Stimulated activated CD4-positive, alpha-beta T cell treated with anti-CD3 and anti-CD28 coated beads, TNF-alpha, amount 100 ng/mL, for 1 hour (primary cell): ENCODE results near the gene HYOU1.
"Not testable (repeated sequence)": the region's sequence is repeated elsewhere in the genome, so short reads cannot be mapped to it uniquely, and the experiment has no call there.

ENCODE experiments used
- DNase-seq, 3 donors: peaks; one replicate each; pipeline ENCODE4 v3.0.0-alpha.2; 2020; ENCODE audit warnings: low read depth in 3 of 3, low spot score in 1 of 3

Gene HYOU1

DNA sequence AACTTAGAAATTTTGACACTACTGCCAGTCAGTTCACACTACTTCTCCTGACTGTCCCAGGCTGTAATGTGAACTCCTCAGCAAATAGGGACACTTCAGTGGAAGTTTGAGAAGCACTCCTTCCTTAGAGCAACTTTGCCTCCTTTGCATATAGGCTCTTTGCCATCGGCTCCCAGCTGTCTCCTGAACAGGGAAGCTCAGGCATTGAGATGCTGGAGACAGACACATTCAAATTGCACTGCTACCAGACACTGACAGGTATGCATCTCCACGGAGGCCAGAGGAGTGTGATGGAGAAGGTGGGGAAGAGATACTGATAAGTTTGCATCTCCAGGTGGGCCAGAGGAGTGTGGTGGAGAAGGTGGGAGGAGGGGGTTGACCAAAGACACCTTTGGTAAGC is 37.0 kb downstream of the HYOU1 start:
- DNase-seq: no peak

DNA sequence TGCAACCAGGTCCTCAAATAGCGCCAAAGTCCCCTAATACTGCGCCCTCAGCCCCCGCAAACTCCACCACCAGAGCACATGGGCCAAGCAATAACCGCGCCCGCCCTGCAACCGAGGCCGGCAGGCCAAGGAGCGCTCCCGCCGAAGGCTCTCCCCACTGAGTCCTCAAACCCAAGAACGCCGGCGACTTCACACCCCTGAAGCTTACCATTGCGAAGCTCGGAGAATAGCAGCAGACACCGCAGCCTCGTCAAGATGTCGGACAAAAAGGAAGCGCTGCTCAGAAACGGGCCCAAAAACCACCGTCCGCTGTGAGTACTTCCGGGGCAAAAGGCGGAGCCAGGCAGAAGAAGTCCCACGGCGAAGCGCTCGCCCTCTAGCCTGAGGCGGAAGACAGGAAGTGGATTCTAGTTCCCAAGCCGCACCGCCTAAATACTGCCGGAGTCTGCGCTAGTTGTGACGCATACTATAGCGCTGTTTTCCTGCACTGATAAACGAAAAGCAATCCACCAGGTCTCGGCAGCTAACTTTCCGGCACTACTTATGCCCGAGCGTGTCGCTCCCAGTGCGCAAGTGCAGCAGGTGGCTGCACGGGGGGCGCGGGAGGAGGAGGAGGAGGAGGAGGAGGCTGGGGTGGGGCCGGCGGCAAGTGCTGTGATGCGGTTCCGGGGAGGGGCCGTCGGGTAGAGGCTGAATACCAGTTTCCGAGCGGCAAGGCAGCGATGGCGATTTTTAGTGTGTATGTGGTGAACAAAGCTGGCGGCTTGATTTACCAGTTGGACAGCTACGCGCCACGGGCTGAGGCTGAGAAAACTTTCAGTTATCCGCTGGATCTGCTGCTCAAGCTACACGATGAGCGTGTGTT is 38.7 kb downstream of the HYOU1 start, which contains the start of the genes RPS25 and TRAPPC4:
TSS of gene RPS25 (minus strand) at position 270 of the 865 bp plus-strand sequence. CDS start at position 211, 59 bp downstream.
TSS of gene TRAPPC4 (plus strand) at position 693 of the 865 bp plus-strand sequence. CDS start at position 723, 30 bp downstream.
- peak; percentile 86 to 87 (median 87) for DNase-seq

DNA sequence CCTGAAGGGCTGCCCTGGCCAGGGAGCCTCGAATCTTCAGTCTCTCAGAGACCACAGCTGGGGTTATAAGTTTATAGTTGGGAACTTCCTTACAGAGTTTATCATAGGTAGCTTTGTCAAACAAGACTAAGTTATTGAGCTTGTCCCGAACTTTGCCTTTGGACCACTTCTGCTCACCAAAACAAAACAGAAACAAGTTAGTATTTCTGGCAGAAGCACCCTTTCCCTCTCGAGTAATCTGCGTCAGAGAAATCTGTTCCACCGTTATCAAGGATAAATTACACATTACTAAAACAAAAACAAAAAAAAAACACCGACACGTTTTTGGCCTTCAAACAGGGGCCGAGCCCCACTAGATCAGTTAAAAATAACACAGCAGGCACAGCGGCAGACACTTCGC is 39.6 kb downstream of the HYOU1 start:
- DNase-seq: not testable (repeated sequence)

DNA sequence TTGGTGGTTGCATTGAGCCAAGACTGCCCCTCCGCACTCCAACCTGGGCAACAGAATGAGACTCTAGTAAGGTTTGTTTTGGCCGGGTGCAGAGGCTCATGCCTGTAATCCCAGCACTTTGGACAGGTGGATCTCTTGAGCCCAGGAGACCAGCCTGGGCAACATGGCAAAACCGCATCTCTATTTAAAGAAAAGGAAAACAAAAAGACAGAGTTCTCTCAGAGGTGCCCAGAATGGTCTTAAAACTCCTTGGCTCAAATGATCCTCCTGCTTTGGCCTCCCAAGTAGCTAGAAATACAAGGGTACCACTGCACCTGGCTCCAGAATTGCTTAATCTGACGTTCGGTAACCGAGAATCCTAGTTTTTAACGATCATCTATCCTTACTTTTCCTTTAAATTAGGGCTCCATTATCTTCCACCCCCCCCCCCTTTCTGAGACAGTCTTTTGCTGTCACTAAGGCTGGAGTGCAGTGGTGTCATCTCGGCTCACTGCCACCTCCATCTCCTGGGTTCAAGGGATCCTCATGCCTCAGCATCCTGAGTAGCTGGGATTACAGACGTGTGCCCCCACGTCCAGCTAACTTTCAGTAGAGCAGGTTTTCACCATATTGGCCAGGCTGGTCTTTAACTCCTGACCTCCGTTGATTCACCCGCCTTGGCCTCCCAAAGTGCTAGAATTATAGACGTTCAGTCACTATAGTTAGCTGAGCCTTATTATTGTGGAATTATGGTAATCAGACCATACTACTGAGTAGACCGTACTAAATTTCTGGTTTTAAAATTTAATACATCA is 40.6 kb downstream of the HYOU1 start:
- no peak for DNase-seq

DNA sequence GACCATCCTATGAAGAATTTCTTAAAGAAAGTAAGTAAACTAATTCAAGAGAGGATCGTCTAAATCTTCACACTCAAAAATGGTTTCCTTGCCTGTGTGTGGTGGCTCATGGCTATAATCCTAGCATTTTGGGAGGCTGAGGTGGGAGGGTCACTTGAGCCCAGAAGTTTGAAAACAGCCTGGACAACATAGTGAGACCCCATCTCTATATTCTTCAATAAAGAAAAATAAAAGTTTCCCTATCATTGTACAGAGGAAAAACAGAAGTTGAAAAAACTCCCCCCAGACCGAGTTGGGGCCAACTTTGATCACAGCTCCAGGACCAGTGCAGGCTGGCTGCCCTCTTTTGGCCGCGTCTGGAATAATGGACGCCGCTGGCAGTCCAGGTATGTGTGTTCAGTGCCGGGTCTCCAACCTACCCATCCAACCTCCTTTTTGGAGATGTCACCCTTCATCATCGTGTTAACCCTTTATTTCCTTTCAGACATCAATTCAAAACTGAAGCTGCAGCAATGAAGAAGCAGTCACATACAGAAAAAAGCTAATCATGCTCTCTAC is 41.9 kb downstream of the HYOU1 start:
- DNase-seq: no peak

DNA sequence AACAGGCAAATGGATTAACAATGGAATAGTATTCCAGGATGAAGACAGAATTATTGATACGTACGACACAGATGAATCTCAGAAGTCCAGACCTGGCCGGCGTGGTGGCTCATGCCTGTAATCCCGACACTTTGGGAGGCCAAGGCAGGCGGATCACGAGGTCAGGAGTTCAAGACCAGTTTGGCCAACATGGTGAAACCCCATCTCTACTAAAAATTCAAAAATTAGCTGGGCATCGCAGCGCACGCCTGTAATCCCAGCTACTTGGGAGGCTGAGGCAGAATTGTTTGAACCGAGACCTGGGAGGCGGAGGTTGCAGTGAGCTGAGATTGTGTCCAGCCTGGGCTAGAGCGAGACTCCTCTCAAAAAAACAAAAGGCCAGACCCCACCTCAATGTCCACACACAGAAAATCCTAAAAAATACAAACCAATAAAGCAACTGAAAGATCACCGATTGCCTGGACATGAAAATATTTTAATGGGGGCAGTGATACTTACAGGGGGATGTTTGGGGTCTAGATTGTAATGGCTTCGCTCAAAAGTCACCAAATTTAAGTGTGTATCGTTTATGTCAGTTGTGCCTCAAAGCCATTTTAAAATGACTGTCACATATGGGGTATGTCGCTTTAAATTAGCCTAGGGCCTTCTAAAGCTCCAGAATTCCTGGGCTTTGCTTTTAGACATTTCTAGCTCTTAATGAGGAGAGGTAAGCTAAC is 42.6 kb downstream of the HYOU1 start:
- DNase-seq: no peak

DNA sequence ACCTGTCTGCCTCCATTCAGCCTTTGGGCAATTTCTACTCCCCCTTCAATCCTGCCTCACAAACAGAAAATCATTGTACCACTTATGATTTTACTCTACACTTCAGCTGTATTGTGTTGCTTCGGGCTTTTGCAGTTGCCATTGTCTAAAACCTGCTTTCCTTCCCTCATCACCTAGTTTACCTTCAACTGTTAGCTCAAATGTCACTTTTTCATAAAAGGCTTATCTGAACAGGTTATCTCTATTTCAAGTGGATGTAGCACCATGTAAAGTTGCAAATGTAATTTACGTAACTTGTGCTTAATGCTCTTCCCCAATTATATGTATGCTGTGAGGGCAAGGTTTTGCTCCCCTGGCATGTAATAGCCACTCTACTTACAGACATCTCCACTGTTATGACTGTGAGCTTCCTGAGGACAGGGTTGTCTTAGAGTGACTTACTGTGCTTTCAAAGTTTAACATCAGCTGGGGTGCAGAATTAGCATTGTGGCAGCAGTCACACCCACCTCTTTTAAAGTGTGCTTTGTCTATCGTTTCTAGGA is 44.3 kb downstream of the HYOU1 start:
- DNase-seq: no peak

DNA sequence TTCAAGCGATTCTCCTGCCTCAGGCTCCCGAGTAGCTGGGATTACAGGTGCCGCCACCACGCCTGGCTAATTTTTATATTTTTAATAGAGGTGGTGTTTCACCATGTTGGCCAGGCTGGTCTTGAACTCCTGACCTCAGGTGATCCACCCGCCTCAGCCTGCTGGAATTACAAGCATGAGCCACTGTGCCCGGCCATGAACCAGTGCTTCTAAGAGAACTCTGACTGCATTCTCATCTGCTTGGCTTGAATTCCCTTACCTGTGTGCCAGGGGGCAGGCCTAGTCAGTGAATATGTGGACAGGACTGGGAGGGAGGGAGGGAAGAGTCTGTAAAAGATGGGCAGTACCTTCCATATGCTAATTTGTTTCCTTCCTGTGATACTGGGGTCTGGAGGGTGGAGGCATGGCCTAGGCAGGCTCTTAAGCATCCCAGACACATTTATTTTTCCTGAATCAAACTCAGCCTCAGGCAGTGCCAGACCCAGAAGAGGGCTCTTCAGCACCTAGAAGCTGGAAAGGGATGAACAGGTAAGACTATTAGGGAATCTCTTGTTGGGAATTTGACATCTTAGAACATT is 45.4 kb downstream of the HYOU1 start:
- no peak for DNase-seq

DNA sequence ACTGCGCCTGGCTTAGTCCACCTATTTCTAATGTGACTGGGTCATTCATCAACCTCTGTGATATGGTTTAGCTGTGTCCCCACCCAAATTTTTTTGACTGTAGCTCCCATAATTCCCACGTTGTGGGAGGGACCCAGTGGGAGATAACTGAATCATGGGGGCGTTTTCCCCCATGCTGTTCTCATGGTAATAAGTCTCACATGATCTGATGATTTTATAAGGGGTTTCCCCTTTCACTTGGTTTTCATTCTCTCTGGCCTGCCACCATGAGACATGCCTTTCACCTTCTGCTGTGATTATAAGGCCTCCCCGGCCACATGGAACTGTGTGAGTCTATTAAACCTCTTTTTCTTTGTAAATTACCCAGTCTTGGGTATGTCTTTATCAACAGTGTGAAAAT is 50.3 kb downstream of the HYOU1 start:
- no peak for DNase-seq

DNA sequence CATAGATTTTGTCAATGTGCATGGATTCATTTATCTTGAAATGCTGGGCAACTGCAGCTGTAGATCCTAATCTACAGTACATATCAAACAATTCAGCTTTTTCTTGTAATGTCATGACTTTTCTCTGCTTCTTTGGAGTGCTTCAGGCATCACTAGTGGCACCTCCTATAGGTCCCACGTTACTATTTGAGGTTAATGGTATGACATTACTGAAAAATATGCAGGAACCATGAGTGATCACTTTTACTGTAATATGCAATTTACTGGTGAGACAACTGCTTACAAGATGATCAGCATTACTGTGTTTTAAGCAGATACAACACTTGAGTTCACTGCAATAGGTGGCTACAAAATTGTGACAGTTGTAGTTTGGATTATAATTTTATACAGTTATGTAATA is 56.1 kb downstream of the HYOU1 start:
- DNase-seq: no peak

DNA sequence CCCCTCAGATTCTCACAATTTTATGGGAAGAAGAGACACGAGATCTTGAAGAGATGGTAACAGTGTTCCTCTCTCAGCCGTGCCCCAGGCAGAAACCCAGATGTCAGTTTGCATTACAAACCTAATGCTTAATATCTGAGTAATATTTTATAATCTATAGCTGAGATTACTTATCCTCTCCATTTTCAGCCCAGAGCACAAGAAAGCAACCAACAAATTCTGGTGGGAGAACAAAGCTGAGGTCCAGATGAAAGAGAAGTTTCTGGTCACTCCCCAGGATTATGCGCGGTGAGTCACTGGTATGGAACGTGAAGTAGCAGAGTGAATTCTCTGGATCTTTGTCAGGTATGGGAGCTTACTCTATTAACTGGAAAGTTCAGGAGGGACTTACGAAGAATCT is 58.2 kb downstream of the HYOU1 start:
- no peak for DNase-seq

DNA sequence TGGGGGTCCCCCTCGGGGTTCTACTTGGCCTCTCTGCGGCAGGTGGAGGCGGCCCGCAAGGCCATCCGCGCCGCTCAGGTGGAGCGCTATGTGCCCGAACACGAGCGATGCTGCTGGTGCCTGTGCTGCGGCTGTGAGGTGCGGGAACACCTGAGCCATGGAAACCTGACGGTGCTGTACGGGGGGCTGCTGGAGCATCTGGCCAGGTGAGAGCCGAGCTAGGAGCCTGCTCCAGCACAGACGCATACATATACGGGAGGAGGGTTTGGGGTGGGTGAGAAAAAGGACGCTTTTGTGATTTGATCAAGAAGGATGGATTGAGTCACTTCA is 58.7 kb downstream of the HYOU1 start:
- no peak for DNase-seq

DNA sequence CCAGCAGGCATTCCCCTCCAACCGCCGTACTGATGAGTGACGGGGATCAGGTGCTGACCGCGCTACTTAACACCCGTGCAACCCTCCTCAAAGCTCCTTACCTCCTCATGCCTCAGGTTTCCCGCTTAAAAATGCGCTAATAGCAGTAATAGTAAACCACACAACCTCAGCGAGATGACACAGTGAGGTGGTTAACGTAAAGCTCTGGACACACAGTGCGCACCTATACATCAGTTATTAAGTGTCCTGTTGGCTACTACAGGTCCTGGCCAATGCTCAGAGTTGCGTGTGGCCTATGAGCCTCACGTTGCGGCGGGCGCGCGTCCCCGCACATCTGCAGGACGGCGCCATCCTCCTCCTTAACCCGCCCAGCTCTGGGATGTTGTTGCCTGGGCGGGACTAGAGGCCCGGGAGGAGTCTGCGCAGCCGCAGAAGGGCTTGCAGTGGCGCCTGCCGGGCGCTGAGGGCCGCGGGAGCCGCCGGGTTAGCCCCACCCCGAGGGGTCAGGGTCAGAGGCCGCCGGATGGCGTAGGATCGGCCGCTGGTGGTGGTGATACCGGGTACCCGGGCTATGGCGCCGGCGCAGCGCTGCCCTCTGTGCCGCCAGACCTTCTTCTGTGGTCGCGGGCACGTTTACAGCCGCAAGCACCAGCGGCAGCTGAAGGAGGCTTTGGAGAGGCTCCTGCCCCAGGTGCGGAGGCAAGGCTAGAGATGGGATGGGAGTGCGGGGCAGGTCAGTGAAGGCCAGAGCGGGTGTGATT is 59.2 kb downstream of the HYOU1 start, which contains the start of gene CENATAC:
TSS of gene CENATAC (plus strand) at position 512 of the 761 bp plus-strand sequence. CDS start at position 572, 60 bp downstream.
- peak; percentile 90 to 93 (median 92) for DNase-seq

DNA sequence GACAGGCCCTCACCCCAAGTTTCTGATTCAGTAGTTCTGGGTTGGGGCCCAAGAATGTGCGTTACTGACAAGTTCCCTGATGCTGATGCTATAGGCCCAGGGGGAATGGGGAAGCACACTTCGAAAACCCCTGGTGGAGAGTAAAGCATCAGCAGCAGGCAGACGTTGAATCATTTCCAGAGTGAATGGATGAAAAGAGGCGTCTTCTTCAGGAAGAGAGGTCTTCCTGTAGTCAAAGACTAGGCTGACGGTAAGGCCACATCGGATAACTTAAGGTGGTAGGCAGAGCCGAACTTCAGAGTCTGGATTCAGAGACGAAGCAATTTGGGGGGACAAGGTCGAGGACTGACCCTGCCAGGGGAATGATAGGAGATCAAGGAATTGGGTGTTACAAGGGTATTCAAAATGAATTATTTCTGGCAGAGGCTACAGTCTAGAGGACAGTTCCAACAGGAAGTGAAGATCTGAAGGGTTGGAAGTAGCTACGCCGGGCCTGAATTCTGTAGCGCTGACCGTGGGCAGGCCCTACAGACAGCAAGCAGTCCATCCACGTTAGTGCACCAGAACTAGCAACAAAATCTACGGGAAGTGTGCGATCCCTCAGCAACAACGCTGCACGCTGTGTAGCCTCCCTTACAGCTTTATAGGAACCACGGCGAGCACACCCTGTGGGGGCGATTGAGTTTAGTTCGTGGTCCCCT is 59.9 kb downstream of the HYOU1 start:
- no peak for DNase-seq
